ENCODE data around the gene ASL. TPM values are rescaled to one million over a fixed set of nuclear protein-coding genes. Genes with fewer than 3 reads are reported as not detected.

Gene ASL
- total RNA-seq, 1 experiment from 2014 or later, result 19.0 TPM

- Histone ChIP-seq H3K27ac (no peak overlapping the region), H3K9me2 (ENCODE audit: insufficient read depth) (no peaks in the 10 kb centered on the region), H3F3A (ENCODE audit: insufficient read depth, low read depth) (peaks cover 5% of the 10 kb centered on the region; the same call in 1 of the 2 replicates), H3K4me3 (no peak overlapping the region), H3K36me3 (ENCODE audit: low read depth) (no peaks in the 10 kb centered on the region), H3K4me2 (no peak overlapping the region), H3K79me2 (ENCODE audit: low read depth) (no peaks in the 10 kb centered on the region), H3K27me3 (ENCODE audit: insufficient read depth, low read depth) (no peaks in the 10 kb centered on the region), H4K20me1 (ENCODE audit: insufficient read depth) (no peaks in the 10 kb centered on the region), H3K9me3 (ENCODE audit: insufficient read depth, low read depth) (no peaks in the 10 kb centered on the region), H3K4me1 (replicated peaks; ENCODE audit: insufficient read depth) (no peaks in the 10 kb centered on the region), H2AFZ (no peak overlapping the region)
- BruUV-seq (replicated peaks), result no TSS peak
- ChIA-PET POLR2A (ENCODE audit: unreplicated experiment) (no interaction called here), CTCF (no interaction called here)
- intact Hi-C loops (cut with micrococcal nuclease; ENCODE audit: unreplicated experiment), result no loop called here
- no peak for TF ChIP-seq EZH2 (IDR thresholded peaks at IDR 0.05; ENCODE audit: low read depth)
- no peak for TF ChIP-seq CTCF (conservative IDR thresholded peaks at IDR 0.05)
- no peak for DNase-seq
Observed at GRCh38 chr7:66092654-66093053, 17.0 kb downstream of the ASL start.

- ChIA-PET CTCF (no interaction called here), POLR2A (ENCODE audit: unreplicated experiment) (no interaction called here)
- Histone ChIP-seq H3K27me3 (ENCODE audit: insufficient read depth, low read depth) (no peaks in the 10 kb centered on the region), H4K20me1 (ENCODE audit: insufficient read depth) (no peaks in the 10 kb centered on the region), H3K4me1 (replicated peaks; ENCODE audit: insufficient read depth) (peaks cover 3% of the 10 kb centered on the region; the same call in 1 of the 2 replicates), H2AFZ (no peak overlapping the region), H3K27ac (no peak overlapping the region), H3K4me3 (no peak overlapping the region), H3K36me3 (ENCODE audit: low read depth) (no peaks in the 10 kb centered on the region), H3K9me3 (ENCODE audit: insufficient read depth, low read depth) (no peaks in the 10 kb centered on the region), H3F3A (ENCODE audit: insufficient read depth, low read depth) (peaks cover 11% of the 10 kb centered on the region; the same call in 1 of the 2 replicates), H3K4me2 (no peak overlapping the region), H3K9me2 (ENCODE audit: insufficient read depth) (no peaks in the 10 kb centered on the region), H3K79me2 (ENCODE audit: low read depth) (no peaks in the 10 kb centered on the region)
- no TSS peak for BruUV-seq (replicated peaks)
- intact Hi-C loops (cut with micrococcal nuclease; ENCODE audit: unreplicated experiment), result no loop called here
- TF ChIP-seq EZH2 (IDR thresholded peaks at IDR 0.05; ENCODE audit: low read depth), result no peak
- no peak for TF ChIP-seq CTCF (conservative IDR thresholded peaks at IDR 0.05)
- no peak for DNase-seq
Observed at GRCh38 chr7:66095010-66095409, 19.4 kb downstream of the ASL start.

DNA sequence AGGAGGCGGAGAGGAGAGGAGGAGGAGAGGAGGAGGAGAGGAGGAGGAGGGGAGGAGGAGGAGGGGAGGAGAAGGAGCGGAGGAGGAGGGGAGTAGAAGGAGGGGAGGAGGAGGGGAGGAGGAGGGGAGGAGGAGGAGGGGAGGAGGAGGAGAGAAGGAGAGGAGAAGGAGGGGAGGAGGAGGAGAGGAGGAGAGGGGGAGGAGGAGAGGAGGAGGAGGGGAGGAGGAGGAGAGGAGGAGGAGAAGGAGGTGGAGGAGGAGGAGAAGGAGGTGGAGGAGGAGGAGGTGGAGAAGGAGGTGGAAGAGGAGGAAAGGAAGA is 23.6 kb downstream of the ASL start:
- Histone ChIP-seq H3K27ac (no peak overlapping the region), H3K9me3 (ENCODE audit: insufficient read depth, low read depth) (no peaks in the 10 kb centered on the region), H3F3A (ENCODE audit: insufficient read depth, low read depth) (peaks cover 19% of the 10 kb centered on the region), H4K20me1 (ENCODE audit: insufficient read depth) (no peaks in the 10 kb centered on the region), H3K79me2 (ENCODE audit: low read depth) (no peaks in the 10 kb centered on the region), H3K27me3 (ENCODE audit: insufficient read depth, low read depth) (no peaks in the 10 kb centered on the region), H3K4me3 (no peak overlapping the region), H3K4me1 (replicated peaks; ENCODE audit: insufficient read depth) (peaks cover 10% of the 10 kb centered on the region), H3K9me2 (ENCODE audit: insufficient read depth) (no peaks in the 10 kb centered on the region), H2AFZ (no peak overlapping the region), H3K4me2 (peak overlapping the region; percentile 83), H3K36me3 (ENCODE audit: low read depth) (no peaks in the 10 kb centered on the region)
- BruUV-seq (replicated peaks), result no TSS peak
- POLR2A ChIA-PET (ENCODE audit: unreplicated experiment), result no interaction called here
- CTCF ChIA-PET, result no interaction called here
- intact Hi-C loops (cut with micrococcal nuclease; ENCODE audit: unreplicated experiment), result no loop called here
- no peak for DNase-seq
- TF ChIP-seq CTCF (conservative IDR thresholded peaks at IDR 0.05), result no peak
- no peak for TF ChIP-seq EZH2 (IDR thresholded peaks at IDR 0.05; ENCODE audit: low read depth)

Measured in PC-9 (cell line).